ENCODE results near the gene APBA1.

Gene APBA1

DNA sequence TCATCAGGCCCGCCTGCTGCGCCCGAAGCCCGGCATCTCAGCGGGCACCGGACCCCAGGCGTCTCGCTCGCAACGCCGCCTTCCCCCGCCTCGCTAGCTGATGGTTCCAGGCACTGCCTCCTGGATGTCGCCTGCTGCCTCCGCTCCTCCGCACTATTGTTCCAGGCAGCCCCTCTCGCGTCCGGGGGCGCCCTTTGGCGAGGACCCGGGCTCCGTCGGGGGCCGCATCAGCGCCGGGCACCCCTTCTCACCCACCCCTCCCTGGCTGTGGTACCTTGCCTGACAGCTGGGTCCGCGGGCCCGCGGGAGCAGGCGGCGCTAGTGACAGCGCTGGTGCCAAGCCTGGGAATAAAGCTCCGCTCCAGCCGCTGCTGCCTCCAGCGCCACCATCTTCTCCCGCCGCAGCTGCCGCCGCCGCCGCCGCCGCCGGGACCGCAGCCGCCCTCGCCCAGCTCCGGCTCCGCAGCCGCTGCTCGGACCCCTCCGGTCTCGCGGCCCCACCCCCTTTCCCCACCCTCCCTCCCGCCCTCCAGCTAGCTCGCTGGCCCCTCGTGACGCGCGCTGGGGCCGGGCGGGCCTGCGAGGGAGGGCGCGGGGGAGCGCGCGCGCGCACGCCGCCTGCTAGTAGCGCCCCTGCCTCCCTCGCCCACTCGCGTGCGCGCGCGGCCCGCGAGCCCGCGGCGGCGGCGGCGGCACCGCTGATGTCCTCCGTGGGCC is at the start of gene APBA1:
TSS of gene APBA1 (minus strand) at position 493 of the 717 bp plus-strand sequence.
- CTCF ChIA-PET, result interaction anchor here (0.8 to 2.4 kb wide), 7 partner anchors 10 to 250 kb away, joined by 3 to 8 read pairs (median 4); no protein-coding TSS in a partner anchor
- Mint-ChIP-seq H3K27ac (peak within 1 kb of the TSS; percentile 68), H3K9me3 (no peaks in the 10 kb centered on the region), H3K4me1 (peaks cover 22% of the 10 kb centered on the region), H3K4me3 (peak within 1 kb of the TSS; percentile 73), H3K36me3 (no peaks in the 10 kb centered on the region), H3K27me3 (peaks cover 31% of the 10 kb centered on the region)
- DNase-seq, result peak; percentile 52

DNA sequence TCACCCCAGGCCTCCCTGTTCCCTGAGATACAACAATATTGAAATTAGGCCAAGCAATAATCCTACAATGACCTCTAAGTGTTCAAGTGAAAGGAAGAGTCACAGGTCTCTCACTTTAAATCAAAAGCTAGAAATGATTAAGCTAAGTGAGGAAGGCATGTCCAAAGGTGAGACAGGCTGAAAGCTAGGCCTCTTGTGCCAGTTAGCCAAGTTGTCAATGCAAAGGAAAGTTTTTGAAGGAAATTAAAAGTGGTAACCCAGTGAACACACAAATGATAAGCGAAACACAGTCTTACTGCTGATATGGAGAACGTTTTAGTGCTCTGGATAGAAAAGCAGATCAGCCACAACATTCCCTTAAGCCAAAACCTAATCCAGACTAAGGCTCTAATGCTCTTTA is 47.8 kb upstream of the APBA1 start:
- CTCF ChIA-PET, result no interaction called here
- H3K4me3 Mint-ChIP-seq, result no peak overlapping the region
- peak overlapping the region; percentile 15 for H3K27ac Mint-ChIP-seq
- H3K4me1 Mint-ChIP-seq, result no peaks in the 10 kb centered on the region
- H3K27me3 Mint-ChIP-seq, result no peaks in the 10 kb centered on the region
- no peak for DNase-seq
- H3K36me3 Mint-ChIP-seq, result peaks cover 58% of the 10 kb centered on the region
- H3K9me3 Mint-ChIP-seq, result no peaks in the 10 kb centered on the region

DNA sequence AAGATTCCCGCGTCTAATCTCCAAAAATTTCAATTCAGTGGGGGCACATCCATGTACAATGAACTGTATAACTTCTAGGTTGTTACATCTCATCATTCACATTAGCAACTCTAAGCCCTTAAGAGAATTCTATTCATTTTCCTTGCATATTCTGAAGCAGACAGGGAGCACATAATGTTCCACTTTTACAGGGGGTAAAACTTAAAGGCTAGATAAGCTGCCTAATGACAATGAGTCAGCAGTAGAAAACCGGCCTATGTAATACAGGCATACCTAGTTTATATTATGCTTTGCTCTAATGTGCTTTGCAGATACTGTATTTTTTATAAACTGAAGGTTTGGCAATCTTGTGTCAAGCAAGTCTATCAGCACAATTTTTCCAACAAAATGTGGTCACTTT is 47.2 kb upstream of the APBA1 start:
- CTCF ChIA-PET, result no interaction called here
- Mint-ChIP-seq H3K36me3 (peaks cover 59% of the 10 kb centered on the region), H3K27ac (no peak overlapping the region), H3K4me3 (no peak overlapping the region), H3K27me3 (no peaks in the 10 kb centered on the region), H3K4me1 (no peaks in the 10 kb centered on the region), H3K9me3 (no peaks in the 10 kb centered on the region)
- no peak for DNase-seq

DNA sequence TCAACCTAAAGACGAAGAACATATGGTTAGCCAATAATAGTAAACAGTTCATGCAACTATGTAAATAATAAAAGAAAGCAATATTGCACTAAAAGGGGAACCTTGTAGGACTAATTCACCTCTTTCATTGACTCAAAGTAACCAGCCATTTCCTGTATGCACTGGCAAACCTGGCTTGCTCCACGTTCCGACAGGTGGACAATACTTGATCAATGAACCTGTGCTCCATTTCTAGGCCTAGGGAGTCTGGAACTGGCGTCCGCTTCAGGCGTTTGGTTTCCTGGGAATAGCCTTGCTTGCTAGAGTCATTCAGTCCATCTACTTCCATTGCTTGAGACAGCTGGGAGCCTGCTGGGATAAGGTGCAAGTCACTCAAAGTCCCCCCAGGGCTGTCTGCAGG is 46.0 kb upstream of the APBA1 start:
- H3K4me3 Mint-ChIP-seq, result no peak overlapping the region
- no peak overlapping the region for H3K27ac Mint-ChIP-seq
- CTCF ChIA-PET, result no interaction called here
- DNase-seq, result no peak
- H3K4me1 Mint-ChIP-seq, result no peaks in the 10 kb centered on the region
- H3K9me3 Mint-ChIP-seq, result no peaks in the 10 kb centered on the region
- H3K36me3 Mint-ChIP-seq, result peaks cover 60% of the 10 kb centered on the region
- H3K27me3 Mint-ChIP-seq, result no peaks in the 10 kb centered on the region

DNA sequence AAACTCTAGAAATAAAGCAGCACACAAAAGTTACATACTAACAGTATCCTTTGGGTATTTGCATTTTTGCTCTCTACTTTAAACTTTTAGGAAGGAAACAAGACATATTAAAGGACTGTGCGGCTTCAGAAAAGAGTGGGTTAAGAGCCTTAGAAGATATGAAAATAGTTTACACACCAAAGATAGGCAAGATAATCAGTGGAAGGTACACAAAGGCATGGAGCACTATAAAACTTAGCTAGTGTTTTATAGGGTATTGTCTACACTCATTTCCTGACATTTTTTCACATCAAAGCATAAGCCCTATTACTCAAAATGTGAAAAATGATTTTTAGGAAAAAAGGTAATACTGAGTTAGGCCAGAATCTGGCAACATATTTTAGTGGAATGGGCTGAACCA is 43.7 kb upstream of the APBA1 start:
- H3K27me3 Mint-ChIP-seq, result no peaks in the 10 kb centered on the region
- no peak overlapping the region for H3K27ac Mint-ChIP-seq
- H3K9me3 Mint-ChIP-seq, result no peaks in the 10 kb centered on the region
- H3K4me3 Mint-ChIP-seq, result no peak overlapping the region
- no peak for DNase-seq
- CTCF ChIA-PET, result no interaction called here
- H3K36me3 Mint-ChIP-seq, result peaks cover 54% of the 10 kb centered on the region
- no peaks in the 10 kb centered on the region for H3K4me1 Mint-ChIP-seq

DNA sequence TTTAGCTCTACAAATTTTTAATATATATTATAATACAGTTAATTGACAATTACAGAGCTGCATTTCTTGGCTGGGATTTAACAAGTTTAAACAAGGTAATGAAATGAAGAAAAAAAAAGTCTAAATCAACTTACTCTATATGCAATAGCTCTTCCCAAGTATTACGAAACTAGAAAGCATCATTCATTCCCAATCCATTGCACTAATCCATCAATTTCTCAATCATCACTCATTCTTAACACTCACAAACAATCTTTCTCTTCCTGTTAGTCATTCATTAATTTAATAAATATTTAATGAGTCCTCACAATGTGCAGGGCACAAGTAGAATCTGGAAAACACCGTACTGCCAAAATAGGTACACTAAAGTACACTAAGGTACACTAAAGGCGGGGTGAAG is 42.9 kb upstream of the APBA1 start:
- Mint-ChIP-seq H3K4me3 (no peak overlapping the region), H3K36me3 (peaks cover 50% of the 10 kb centered on the region), H3K27me3 (no peaks in the 10 kb centered on the region), H3K4me1 (no peaks in the 10 kb centered on the region), H3K9me3 (no peaks in the 10 kb centered on the region), H3K27ac (no peak overlapping the region)
- no peak for DNase-seq
- CTCF ChIA-PET, result no interaction called here

DNA sequence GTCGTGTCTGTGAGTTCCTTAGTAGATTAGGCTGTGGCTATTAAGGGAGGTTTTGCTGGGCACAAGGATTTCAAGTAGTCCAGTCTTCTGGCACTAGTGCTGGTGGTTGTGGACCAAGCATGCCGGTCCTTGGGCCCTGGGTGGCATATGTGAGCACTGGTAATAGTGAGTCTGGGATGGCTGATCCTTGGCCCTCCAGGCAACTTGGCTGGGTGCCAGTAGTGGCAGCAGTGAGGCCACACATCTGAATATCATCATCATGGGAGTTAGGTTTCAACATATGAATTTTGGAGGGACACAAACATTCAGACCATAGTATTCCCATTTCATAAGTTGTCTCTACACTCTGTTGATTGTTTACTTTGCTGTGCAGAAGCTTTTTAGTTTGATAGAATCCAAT is 25.3 kb upstream of the APBA1 start:
- Mint-ChIP-seq H3K36me3 (peaks cover 4% of the 10 kb centered on the region), H3K4me3 (no peak overlapping the region), H3K4me1 (no peaks in the 10 kb centered on the region), H3K9me3 (peaks cover 24% of the 10 kb centered on the region), H3K27ac (no peak overlapping the region), H3K27me3 (peaks cover 5% of the 10 kb centered on the region)
- CTCF ChIA-PET, result no interaction called here
- DNase-seq, result no peak

DNA sequence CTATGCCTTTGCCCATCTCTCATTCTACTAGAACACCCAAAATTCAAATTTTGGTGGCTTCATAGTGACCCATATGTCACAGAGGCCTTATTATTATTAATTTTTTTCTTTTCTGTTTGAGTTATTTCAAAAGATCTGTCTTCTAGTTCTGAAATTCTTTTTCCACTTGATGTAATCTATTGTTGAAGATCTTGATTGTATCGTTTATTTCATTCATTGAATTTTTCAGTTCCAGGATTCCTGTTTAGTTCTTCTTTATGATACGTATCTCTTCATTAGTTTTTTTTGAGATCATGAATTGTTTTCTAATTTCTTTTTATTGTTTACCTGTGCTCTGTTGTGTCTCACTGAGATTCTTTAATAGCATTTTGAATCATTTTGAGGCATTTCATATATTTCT is 24.6 kb upstream of the APBA1 start:
- no peaks in the 10 kb centered on the region for H3K4me1 Mint-ChIP-seq
- H3K27me3 Mint-ChIP-seq, result peaks cover 7% of the 10 kb centered on the region
- no peak for DNase-seq
- peaks cover 22% of the 10 kb centered on the region for H3K9me3 Mint-ChIP-seq
- no peak overlapping the region for H3K4me3 Mint-ChIP-seq
- CTCF ChIA-PET, result no interaction called here
- peaks cover 4% of the 10 kb centered on the region for H3K36me3 Mint-ChIP-seq
- H3K27ac Mint-ChIP-seq, result no peak overlapping the region

DNA sequence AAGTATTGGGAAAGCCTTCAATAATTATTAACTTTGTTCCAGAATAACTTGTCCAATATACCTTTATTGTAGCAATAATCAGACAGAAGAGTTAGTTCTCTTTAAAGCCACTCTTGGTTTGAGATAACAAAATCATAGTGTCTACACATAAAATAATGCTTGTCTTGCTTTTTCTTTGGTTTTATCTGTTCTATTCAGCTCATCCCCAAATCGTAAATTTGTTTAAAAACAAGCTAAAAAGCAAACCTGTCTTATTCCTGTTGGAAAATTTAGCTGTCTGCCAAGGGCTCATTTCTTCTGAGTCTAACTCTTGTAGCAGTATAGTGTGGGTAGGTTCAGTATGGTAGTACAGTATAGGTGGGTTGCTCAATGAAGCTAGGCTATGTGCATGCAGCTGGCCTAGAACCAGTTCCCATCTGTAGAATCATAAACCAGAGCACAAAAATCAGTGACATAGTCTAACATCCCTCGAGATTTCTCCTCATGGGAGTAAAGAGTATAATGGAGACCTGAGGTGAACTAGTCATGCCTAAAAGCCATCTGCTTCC is 17.9 kb upstream of the APBA1 start:
- CTCF ChIA-PET, result interaction anchor here (0.5 kb wide), 1 partner anchor 15 kb away, joined by 3 read pairs; no protein-coding TSS in a partner anchor
- no peak overlapping the region for H3K4me3 Mint-ChIP-seq
- no peaks in the 10 kb centered on the region for H3K9me3 Mint-ChIP-seq
- DNase-seq, result no peak
- H3K27me3 Mint-ChIP-seq, result peaks cover 8% of the 10 kb centered on the region
- H3K36me3 Mint-ChIP-seq, result no peaks in the 10 kb centered on the region
- no peaks in the 10 kb centered on the region for H3K4me1 Mint-ChIP-seq
- H3K27ac Mint-ChIP-seq, result no peak overlapping the region

DNA sequence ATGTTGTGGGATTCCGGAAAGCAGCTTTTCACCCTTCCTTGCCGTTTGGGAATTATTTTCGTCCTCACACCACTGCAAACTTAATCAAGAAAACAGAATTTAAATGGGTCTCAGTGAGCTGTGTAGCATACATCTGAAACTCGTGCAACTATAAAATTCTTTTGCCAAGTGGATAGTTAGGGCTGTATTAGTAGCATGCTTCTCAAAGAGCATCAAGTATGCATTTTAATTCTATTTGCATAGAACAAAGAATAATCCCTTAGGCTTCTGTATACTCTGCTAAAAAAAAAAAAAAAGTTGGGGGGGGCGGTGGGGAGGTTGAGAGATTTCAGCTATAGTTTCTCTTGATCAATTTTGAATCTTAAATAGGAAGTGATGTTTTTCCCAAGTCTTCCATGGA is 11.8 kb upstream of the APBA1 start:
- DNase-seq, result no peak
- Mint-ChIP-seq H3K4me3 (no peak overlapping the region), H3K36me3 (no peaks in the 10 kb centered on the region), H3K27ac (no peak overlapping the region), H3K9me3 (no peaks in the 10 kb centered on the region), H3K27me3 (peaks cover 4% of the 10 kb centered on the region), H3K4me1 (no peaks in the 10 kb centered on the region)
- CTCF ChIA-PET, result no interaction called here

DNA sequence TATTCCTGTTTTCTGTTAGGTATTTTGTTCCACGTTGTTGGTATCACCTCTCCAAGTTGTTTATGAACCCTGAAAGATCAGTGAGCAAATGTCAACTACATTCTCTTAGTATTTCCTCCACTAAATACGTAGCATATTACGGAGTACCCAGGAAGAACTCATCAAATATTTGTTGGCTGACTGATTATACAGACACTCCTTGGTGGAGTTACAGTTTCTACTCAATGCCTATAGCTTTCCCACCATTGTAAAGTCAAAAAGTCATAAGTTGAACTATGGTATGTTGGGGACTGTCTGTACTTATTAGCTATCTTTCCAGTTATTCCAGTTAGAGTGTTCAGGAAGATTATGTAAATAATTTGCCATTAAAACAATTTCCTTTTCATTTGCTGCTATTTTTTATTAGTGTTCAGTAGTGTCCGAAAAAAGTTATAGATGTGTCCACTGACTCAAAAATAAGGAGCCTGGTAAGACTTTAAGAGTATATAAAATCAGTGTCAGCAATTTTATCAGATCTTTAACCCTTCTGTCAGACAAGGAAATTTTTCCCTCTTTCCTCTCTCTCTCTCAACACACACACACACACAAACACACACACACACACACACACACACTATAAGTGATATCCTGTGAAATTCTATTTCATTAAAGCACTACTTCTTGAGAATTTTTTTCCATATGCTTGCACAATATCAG is 6.8 kb upstream of the APBA1 start:
- Mint-ChIP-seq H3K9me3 (no peaks in the 10 kb centered on the region), H3K27ac (no peak overlapping the region), H3K27me3 (peaks cover 5% of the 10 kb centered on the region), H3K36me3 (no peaks in the 10 kb centered on the region), H3K4me1 (peaks cover 7% of the 10 kb centered on the region), H3K4me3 (no peak overlapping the region)
- DNase-seq, result no peak
- CTCF ChIA-PET, result interaction anchor here (0.6 kb wide), 1 partner anchor 35 kb away, joined by 5 read pairs; no protein-coding TSS in a partner anchor

DNA sequence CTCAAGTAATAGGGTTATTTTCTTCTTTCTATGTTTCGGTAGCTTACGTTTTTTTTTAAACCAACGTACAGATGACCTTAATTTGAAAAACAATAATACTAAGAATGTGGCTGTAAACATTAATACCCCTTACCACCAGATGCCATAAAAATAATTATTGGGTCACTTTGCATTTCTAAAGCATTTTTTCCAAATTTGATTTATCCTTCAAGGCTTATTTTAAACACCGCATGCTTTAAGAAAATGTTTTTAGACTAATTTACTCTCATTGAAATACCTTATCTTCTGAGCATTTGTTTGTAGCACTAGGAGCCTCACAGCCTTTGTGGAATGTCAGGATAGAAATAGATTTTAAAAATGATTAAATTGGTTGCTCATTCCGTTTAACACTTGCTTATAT is 5.8 kb upstream of the APBA1 start:
- H3K36me3 Mint-ChIP-seq, result no peaks in the 10 kb centered on the region
- H3K9me3 Mint-ChIP-seq, result no peaks in the 10 kb centered on the region
- no peak overlapping the region for H3K4me3 Mint-ChIP-seq
- H3K4me1 Mint-ChIP-seq, result peaks cover 13% of the 10 kb centered on the region
- H3K27ac Mint-ChIP-seq, result no peak overlapping the region
- peaks cover 8% of the 10 kb centered on the region for H3K27me3 Mint-ChIP-seq
- CTCF ChIA-PET, result no interaction called here
- DNase-seq, result no peak

DNA sequence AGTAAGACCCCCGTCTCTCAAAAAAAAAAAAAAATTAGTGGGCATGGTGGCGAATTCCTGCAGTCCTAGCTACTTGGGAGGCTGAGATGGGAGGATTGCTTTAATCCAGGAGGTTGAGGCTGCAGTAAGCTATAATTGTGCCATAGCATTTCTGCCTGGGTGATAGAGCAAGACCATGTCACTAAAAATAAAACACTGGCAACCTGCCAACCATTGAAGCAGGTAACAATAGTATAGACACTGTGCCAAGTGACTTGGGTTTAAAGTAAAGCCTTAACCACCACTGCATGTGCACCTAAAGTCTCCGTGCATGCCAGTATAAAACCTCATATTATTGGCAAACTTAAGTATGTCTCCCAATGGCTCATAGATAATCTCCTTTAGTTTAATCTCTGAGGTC is 3.4 kb upstream of the APBA1 start:
- CTCF ChIA-PET, result interaction anchor here (0.7 kb wide), 1 partner anchor 14 kb away, joined by 3 read pairs; no protein-coding TSS in a partner anchor
- peaks cover 28% of the 10 kb centered on the region for H3K27me3 Mint-ChIP-seq
- DNase-seq, result no peak
- peaks cover 22% of the 10 kb centered on the region for H3K4me1 Mint-ChIP-seq
- no peaks in the 10 kb centered on the region for H3K36me3 Mint-ChIP-seq
- H3K9me3 Mint-ChIP-seq, result no peaks in the 10 kb centered on the region
- H3K27ac Mint-ChIP-seq, result no peak overlapping the region
- no peak overlapping the region for H3K4me3 Mint-ChIP-seq

DNA sequence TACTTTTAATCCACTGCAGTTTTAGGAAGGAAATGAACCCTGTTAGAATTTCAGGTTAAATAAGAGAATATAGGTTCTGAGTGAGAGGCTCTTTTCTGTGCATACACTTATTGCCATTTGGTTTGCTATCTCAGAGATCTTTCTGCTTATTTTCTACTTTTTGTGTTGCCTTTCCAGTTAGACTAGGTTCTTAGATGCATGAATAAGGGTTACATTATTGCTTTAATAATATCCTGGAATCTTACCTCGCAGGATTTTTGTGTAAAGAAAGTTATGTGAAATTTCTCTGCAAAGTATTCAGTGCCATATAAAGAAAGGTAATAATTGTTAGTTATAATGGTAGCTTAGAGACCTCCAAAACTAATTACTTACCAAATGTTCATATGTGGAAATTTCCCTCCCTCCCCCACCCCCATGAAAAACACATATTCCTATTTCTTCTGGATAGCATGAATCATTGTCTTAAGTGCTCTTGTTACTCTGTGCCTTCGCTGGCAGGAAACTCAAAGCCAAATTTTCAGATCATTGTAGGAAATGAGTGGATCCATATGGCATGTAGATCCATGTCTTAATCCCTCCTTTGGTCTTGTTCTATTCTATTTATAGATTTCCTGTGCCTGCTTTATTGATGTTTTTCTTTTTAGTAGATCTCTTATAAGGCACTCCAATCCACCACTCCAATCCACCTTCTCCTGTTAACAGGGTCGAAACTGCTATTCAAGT is 2.7 kb upstream of the APBA1 start:
- Mint-ChIP-seq H3K36me3 (no peaks in the 10 kb centered on the region), H3K9me3 (no peaks in the 10 kb centered on the region), H3K27me3 (peaks cover 31% of the 10 kb centered on the region), H3K27ac (no peak overlapping the region), H3K4me3 (no peak overlapping the region), H3K4me1 (peaks cover 22% of the 10 kb centered on the region)
- DNase-seq, result no peak
- CTCF ChIA-PET, result interaction anchor here (0.7 kb wide), 2 partner anchors 15 to 154 kb away, joined by 3 read pairs; no protein-coding TSS in a partner anchor
